GM12878 (cell line): ENCODE data around the gene SYT1. TPM values are rescaled to one million over a fixed set of nuclear protein-coding genes. Genes with fewer than 3 reads are reported as not detected.

ENCODE experiments used
- ATAC-seq: fragments of 200-7000 bp; cut with Tn5 transposase; 3 replicates; pipeline ENCODE4 v1.9.1; 2020; ENCODE audit warnings: mild to moderate bottlenecking, moderate library complexity
- BruUV-seq: library from RNA; stranded (reverse); fragments of 400-500 nt; replicated peaks from 2 replicates; lab custom pipeline; 2021; lab: Mats Ljungman, UMichigan
- CTCF ChIA-PET: fragments of 300-600 bp; sonication (Branson Sonifier 250); formaldehyde crosslinking; extraction: SDS; loops from one replicate; lab custom pipeline; 2021; ENCODE audit warnings: inconsistent platforms; lab: Yijun Ruan, JAX
- POLR2A ChIA-PET: fragments of 350-600 bp; formaldehyde crosslinking; extraction: SDS; loops from one replicate; lab custom pipeline; 2021; ENCODE audit warnings: inconsistent platforms; lab: Charles Lee
- RAD21 ChIA-PET: fragments of 300-600 bp; sonication (Branson Sonifier 250); formaldehyde crosslinking; loops from one replicate; lab custom pipeline; 2023; ENCODE audit warnings: antibody characterized with exemption; ENCODE audit not compliant: unreplicated experiment; lab: Charles Lee
- SMC1A ChIA-PET: fragments of 300-600 bp; sonication (Branson Sonifier 250); formaldehyde crosslinking; loops from one replicate; lab custom pipeline; 2023; ENCODE audit not compliant: unreplicated experiment, uncharacterized antibody; lab: Charles Lee
- DNase-seq: peaks from one replicate; pipeline ENCODE4 v3.0.0-alpha.2; 2011; ENCODE audit warnings: low read depth, low spot score
- FAIRE-seq: peaks from 3 replicates; lab custom pipeline; 2011; peaks lifted over from hg19 to GRCh38; lab: Jason Lieb, UNC
- H2AFZ ChIP-seq: 2 replicates; pipeline ENCODE4 v1.6.0; 2011; ENCODE audit warnings: low read depth, low read length, control low read depth; ENCODE audit not compliant: control insufficient read depth
- H3K27ac ChIP-seq: 2 replicates; pipeline ENCODE4 v1.5.1; 2011; ENCODE audit warnings: control low read depth; ENCODE audit not compliant: control insufficient read depth, insufficient read depth
- H3K27me3 ChIP-seq, 2 experiments: replicated peaks in 1 of 2; 2 replicates each; pipeline versions ENCODE4 v1.6.0 to v1.6.1; 2011; ENCODE audit warnings: low read length in 1 of 2; ENCODE audit not compliant: control insufficient read depth in 2 of 2, insufficient read depth in 2 of 2
- H3K36me3 ChIP-seq, 2 experiments: 2 replicates each; pipeline ENCODE4 v1.5.1; 2011; ENCODE audit warnings: low read length in 1 of 2; ENCODE audit not compliant: control insufficient read depth in 2 of 2, insufficient read depth in 2 of 2
- H3K4me1 ChIP-seq: 2 replicates; pipeline ENCODE4 v1.6.1; 2011; ENCODE audit warnings: mild to moderate bottlenecking, low read length, moderate library complexity, mixed read lengths; ENCODE audit not compliant: control insufficient read depth, insufficient read depth
- H3K4me2 ChIP-seq: 2 replicates; pipeline ENCODE4 v1.6.0; 2011; ENCODE audit warnings: control low read depth; ENCODE audit not compliant: control insufficient read depth, insufficient read depth
- H3K4me3 ChIP-seq: fragments of 200-600 bp; sonication (generic); 2 replicates; pipeline ENCODE4 v1.5.1; 2016
- H3K79me2 ChIP-seq: 2 replicates; pipeline ENCODE4 v1.6.0; 2011; ENCODE audit warnings: low read length; ENCODE audit not compliant: control insufficient read depth, insufficient read depth
- H3K9ac ChIP-seq: 2 replicates; pipeline ENCODE4 v1.8.0; 2011; ENCODE audit warnings: low read length, control low read depth, mixed read lengths; ENCODE audit not compliant: control insufficient read depth, insufficient read depth
- H3K9me3 ChIP-seq: replicated peaks from 3 replicates; pipeline ENCODE4 v1.5.1; 2011; ENCODE audit warnings: mild to moderate bottlenecking, low read length; ENCODE audit not compliant: control insufficient read depth, insufficient read depth
- H4K20me1 ChIP-seq: 2 replicates; pipeline ENCODE4 v1.6.0; 2011; ENCODE audit not compliant: control insufficient read depth, insufficient read depth
- ATF3 ChIP-seq: IDR thresholded peaks from 2 replicates; pipeline ENCODE4 v1.6.1; 2011; ENCODE audit warnings: low read depth, mild to moderate bottlenecking, low read length, moderate library complexity, borderline replicate concordance; ENCODE audit errors: extremely low read depth
- NKRF ChIP-seq: fragments of 450-650 bp; conservative IDR thresholded peaks from 2 replicates; pipeline ENCODE4 v1.6.1; 2017; ENCODE audit warnings: mild to moderate bottlenecking, moderate library complexity
- SREBF2 ChIP-seq: IDR thresholded peaks from 2 replicates; pipeline ENCODE4 v1.6.1; 2012; ENCODE audit warnings: mild to moderate bottlenecking, low read length
- WRNIP1 ChIP-seq: IDR thresholded peaks from 2 replicates; pipeline ENCODE4 v1.6.1; 2011; ENCODE audit warnings: low read depth, low read length, improper control_type of control experiment, borderline replicate concordance
- WGBS: methylation state at CpG from one replicate; pipeline ENCODE4 v1.1.6; 2016; ENCODE audit warnings: low lambda C conversion rate; ENCODE audit not compliant: insufficient replicate concordance, insufficient coverage; ENCODE audit errors: missing lambda C conversion rate; 5-methylcytosine and 5-hydroxymethylcytosine counted together
- in situ Hi-C: fragments of 300-500 bp; cut with MboI; formaldehyde crosslinking; loops from 9 replicates; pipeline ENCODE4 v1.14.3; 2018; ENCODE audit warnings: mixed read lengths
- intact Hi-C: fragments of 100-400 bp; cut with micrococcal nuclease; formaldehyde crosslinking; loops from one replicate; pipeline ENCODE4 v1.14.2; 2022; ENCODE audit not compliant: unreplicated experiment
- polyA plus RNA-seq, 11 experiments: library from polyadenylated mRNA; depleted of rRNA in 4 of 11; unstranded in 6 of 11; stranded (reverse) in 5 of 11; fragments of >200 nt; fragmentation: Nextera tagmentation in 4 of 11; fragmentation: Illumina TruSeq in 1 of 11; extraction: Ambion mirVana in 4 of 11; extraction: Trizol in 1 of 11; gene quantifications; 1 replicate in 1 of 11; 2 replicates in 10 of 11; pipeline versions ENCODE4 v1.2.1 to v1.2.3, GENCODE V29; 2011 to 2016; ENCODE audit warnings: inconsistent platforms in 2 of 11, missing spikeins in 2 of 11, low read depth in 1 of 11
- total RNA-seq, 4 experiments: library from RNA; depleted of rRNA in 3 of 4; stranded (reverse); fragments of >200 nt in 3 of 4; fragmentation: Illumina TruSeq in 1 of 4; extraction: Trizol in 1 of 4; gene quantifications; 2 replicates each; pipeline versions ENCODE4 v1.2.1 to v1.2.3, GENCODE V29; 2013 to 2021

Gene SYT1
- total and polyA plus RNA-seq, 10 of the 15 experiments (the other 5 are each of a cell fraction or from before 2014, with no cell fraction given): 0.10 to 0.28 TPM; not detected in 8

- no peak overlapping the region for H3K4me2 ChIP-seq
- CTCF ChIA-PET: no interaction called here
- no peak for FAIRE-seq
These were observed 574.7 kb downstream of the SYT1 start for GRCh38 chr12:79439175-79439825.

More at GRCh38 chr12:79439175-79439825, 574.7 kb downstream of the SYT1 start:
- Histone ChIP-seq H3K27ac (no peak overlapping the region), H3K4me3 (no peak overlapping the region), H3K27me3 (no peaks in the 10 kb centered on the region), H3K9ac (no peak overlapping the region), H3K36me3 (no peaks in the 10 kb centered on the region), H2AFZ (no peak overlapping the region), H4K20me1 (no peaks in the 10 kb centered on the region), H3K9me3 (no peaks in the 10 kb centered on the region), H3K79me2 (no peaks in the 10 kb centered on the region), H3K4me1 (no peaks in the 10 kb centered on the region)
- POLR2A ChIA-PET: no interaction called here
- no TSS peak for BruUV-seq
- 59% methylated on average over 3 of the region's 3 CpGs for WGBS
- in situ Hi-C loops (no loop called here), intact Hi-C loops (no loop called here)
- DNase-seq (no peak), ATAC-seq (no peak)
- no peak for TF ChIP-seq ATF3
- no peak for TF ChIP-seq NKRF
- no peak for TF ChIP-seq SREBF2
- no peak for TF ChIP-seq WRNIP1
- RAD21 ChIA-PET: no interaction called here
- SMC1A ChIA-PET: interaction anchor here (0.6 kb wide), 1 partner anchor 13 kb away, joined by 3 read pairs; no protein-coding TSS in a partner anchor
